ENCODE measurements around the gene KCTD15. TPM values are rescaled to one million over a fixed set of nuclear protein-coding genes. Genes with fewer than 3 reads are reported as not detected.

KCTD15 gene
- polyA plus RNA-seq, 1 donor (not counting 4 experiments of a cell fraction or from before 2014, with no cell fraction given): 16.2 TPM

GRCh38 chr19:33772858-33773180, 23.9 kb upstream of the KCTD15 start:
- H3K36me3 ChIP-seq (ENCODE audit: control insufficient read depth in 2 of 2, extremely low read depth in 1 of 2, insufficient read depth in 2 of 2, low read length in 2 of 2): no peaks in the 10 kb centered on the region
- H3K27ac ChIP-seq (ENCODE audit: control insufficient read depth, insufficient read depth, low read length): no peak overlapping the region
- H3K9me3 ChIP-seq (ENCODE audit: control insufficient read depth, low read depth, low read length): no peaks in the 10 kb centered on the region
- dilution Hi-C loops (cut with MboI; ENCODE audit: extremely low pct_ligation_motif_present, low sequenced_read_pairs): no loop called here
- no peaks in the 10 kb centered on the region for H3K27me3 ChIP-seq (ENCODE audit: control insufficient read depth, extremely low read depth, insufficient read depth, low read length)
- H3K9me1 ChIP-seq (ENCODE audit: control insufficient read depth, extremely low read depth, insufficient read depth, low read length): no peaks in the 10 kb centered on the region
- no peak for FAIRE-seq
- H2AFZ ChIP-seq (ENCODE audit: control insufficient read depth, low read length): no peak overlapping the region
- H3K79me2 ChIP-seq (ENCODE audit: control insufficient read depth, insufficient read depth, low read length): no peaks in the 10 kb centered on the region
- H4K20me1 ChIP-seq (ENCODE audit: control insufficient read depth, extremely low read depth, insufficient read depth, low read length): no peaks in the 10 kb centered on the region
- H3K9ac ChIP-seq (ENCODE audit: control insufficient read depth, extremely low read depth, insufficient read depth, low read length): no peak overlapping the region
- DNase-seq (ENCODE audit: low read depth, low spot score): no peak
- no peak overlapping the region for H3K4me2 ChIP-seq (ENCODE audit: control insufficient read depth, extremely low read depth, insufficient read depth, low read depth, low read length)
- TF ChIP-seq EZH2 (IDR thresholded peaks at IDR 0.05; ENCODE audit: low read length) (no peak), CTCF (optimal IDR thresholded peaks at IDR 0.05 in 1 of 3, IDR thresholded peaks at IDR 0.05 in 1 of 3, conservative IDR thresholded peaks at IDR 0.05 in 1 of 3; ENCODE audit: extremely low read depth in 1 of 3, insufficient read depth in 2 of 3, low read length in 3 of 3) (no peak)
- H3K4me3 ChIP-seq (ENCODE audit: control insufficient read depth in 2 of 3, extremely low read depth in 1 of 3, insufficient read depth in 2 of 3, low read depth in 1 of 3, low read length in 3 of 3): no peak overlapping the region
- no peaks in the 10 kb centered on the region for H3K4me1 ChIP-seq (ENCODE audit: control insufficient read depth, extremely low read depth, insufficient read depth, low read length)

DNA sequence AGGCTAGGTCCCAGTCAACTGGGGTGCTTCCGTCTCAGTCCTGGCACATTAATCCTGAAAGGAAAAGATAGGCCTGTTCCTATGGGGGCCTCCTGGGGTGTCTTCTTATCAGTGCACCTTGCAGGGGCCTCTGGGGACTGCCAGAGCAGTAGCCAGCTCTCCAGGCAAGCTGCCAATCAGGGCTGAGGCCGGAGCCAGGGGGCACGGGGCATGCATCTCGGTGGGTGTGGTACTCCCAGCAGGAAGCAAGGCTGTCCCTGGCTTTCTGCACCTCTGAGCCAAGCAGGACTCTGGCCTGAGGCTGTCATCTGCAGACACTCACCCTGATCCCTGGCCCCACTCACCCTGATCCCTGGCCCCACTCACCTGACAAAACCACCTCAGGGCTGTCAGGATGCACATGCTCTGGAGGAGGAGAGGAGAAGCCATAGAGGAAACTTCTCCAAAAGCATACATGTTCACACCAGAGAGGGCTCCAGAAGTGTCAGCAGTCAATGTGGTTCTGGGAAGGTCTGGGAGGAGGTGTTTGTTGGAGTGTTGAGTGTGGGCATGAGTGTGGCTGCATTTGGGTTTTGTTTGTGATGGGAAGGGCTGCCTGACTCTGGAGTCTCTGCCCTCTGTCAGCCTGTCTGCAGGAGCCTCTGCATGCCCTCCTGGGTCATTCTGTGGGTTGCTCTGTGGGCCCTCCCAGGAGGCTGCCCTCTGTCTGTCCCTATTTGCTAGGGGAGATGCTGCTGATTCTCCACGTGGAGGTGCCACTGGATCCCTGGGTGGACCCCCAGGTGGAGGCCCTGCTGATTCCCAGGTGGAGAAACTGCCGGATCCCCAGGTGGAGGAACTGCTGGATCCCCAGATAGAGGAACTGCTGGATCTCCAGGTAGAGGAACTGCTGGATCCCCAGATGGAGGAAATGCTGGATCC, 22.7 kb upstream of the KCTD15 start:
- Histone ChIP-seq H3K9me1 (ENCODE audit: control insufficient read depth, extremely low read depth, insufficient read depth, low read length) (no peaks in the 10 kb centered on the region), H3K4me1 (ENCODE audit: control insufficient read depth, extremely low read depth, insufficient read depth, low read length) (peaks cover 3% of the 10 kb centered on the region), H3K4me3 (ENCODE audit: control insufficient read depth in 2 of 3, extremely low read depth in 1 of 3, insufficient read depth in 2 of 3, low read depth in 1 of 3, low read length in 3 of 3) (no peak overlapping the region), H2AFZ (ENCODE audit: control insufficient read depth, low read length) (no peak overlapping the region), H3K9me3 (ENCODE audit: control insufficient read depth, low read depth, low read length) (no peaks in the 10 kb centered on the region), H3K27ac (ENCODE audit: control insufficient read depth, insufficient read depth, low read length) (no peak overlapping the region), H3K4me2 (ENCODE audit: control insufficient read depth, extremely low read depth, insufficient read depth, low read depth, low read length) (no peak overlapping the region), H3K9ac (ENCODE audit: control insufficient read depth, extremely low read depth, insufficient read depth, low read length) (no peak overlapping the region), H3K79me2 (ENCODE audit: control insufficient read depth, insufficient read depth, low read length) (no peaks in the 10 kb centered on the region), H3K27me3 (ENCODE audit: control insufficient read depth, extremely low read depth, insufficient read depth, low read length) (peaks cover 7% of the 10 kb centered on the region), H3K36me3 (ENCODE audit: control insufficient read depth in 2 of 2, extremely low read depth in 1 of 2, insufficient read depth in 2 of 2, low read length in 2 of 2) (no peaks in the 10 kb centered on the region), H4K20me1 (ENCODE audit: control insufficient read depth, extremely low read depth, insufficient read depth, low read length) (no peaks in the 10 kb centered on the region)
- dilution Hi-C loops (cut with MboI; ENCODE audit: extremely low pct_ligation_motif_present, low sequenced_read_pairs): no loop called here
- no peak for FAIRE-seq
- TF ChIP-seq CTCF (optimal IDR thresholded peaks at IDR 0.05 in 1 of 3, IDR thresholded peaks at IDR 0.05 in 1 of 3, conservative IDR thresholded peaks at IDR 0.05 in 1 of 3; ENCODE audit: extremely low read depth in 1 of 3, insufficient read depth in 2 of 3, low read length in 3 of 3) (no peak), EZH2 (IDR thresholded peaks at IDR 0.05; ENCODE audit: low read length) (no peak)
- no peak for DNase-seq (ENCODE audit: low read depth, low spot score)
